Measurements from ENCODE around the gene ING2.

Gene ING2

GRCh38 chr4:183483997-183484396, 20.9 kb upstream of the ING2 start:
- TF ChIP-seq, protein P1, sequence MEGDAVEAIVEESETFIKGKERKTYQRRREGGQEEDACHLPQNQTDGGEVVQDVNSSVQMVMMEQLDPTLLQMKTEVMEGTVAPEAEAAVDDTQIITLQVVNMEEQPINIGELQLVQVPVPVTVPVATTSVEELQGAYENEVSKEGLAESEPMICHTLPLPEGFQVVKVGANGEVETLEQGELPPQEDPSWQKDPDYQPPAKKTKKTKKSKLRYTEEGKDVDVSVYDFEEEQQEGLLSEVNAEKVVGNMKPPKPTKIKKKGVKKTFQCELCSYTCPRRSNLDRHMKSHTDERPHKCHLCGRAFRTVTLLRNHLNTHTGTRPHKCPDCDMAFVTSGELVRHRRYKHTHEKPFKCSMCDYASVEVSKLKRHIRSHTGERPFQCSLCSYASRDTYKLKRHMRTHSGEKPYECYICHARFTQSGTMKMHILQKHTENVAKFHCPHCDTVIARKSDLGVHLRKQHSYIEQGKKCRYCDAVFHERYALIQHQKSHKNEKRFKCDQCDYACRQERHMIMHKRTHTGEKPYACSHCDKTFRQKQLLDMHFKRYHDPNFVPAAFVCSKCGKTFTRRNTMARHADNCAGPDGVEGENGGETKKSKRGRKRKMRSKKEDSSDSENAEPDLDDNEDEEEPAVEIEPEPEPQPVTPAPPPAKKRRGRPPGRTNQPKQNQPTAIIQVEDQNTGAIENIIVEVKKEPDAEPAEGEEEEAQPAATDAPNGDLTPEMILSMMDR (conservative IDR thresholded peaks at IDR 0.05; ENCODE audit: low read depth, low read length): no peak
- no peak for DNase-seq (ENCODE audit: low read depth)
- no peak overlapping the region for H3K4me3 ChIP-seq (ENCODE audit: low read depth, low read length)

DNA sequence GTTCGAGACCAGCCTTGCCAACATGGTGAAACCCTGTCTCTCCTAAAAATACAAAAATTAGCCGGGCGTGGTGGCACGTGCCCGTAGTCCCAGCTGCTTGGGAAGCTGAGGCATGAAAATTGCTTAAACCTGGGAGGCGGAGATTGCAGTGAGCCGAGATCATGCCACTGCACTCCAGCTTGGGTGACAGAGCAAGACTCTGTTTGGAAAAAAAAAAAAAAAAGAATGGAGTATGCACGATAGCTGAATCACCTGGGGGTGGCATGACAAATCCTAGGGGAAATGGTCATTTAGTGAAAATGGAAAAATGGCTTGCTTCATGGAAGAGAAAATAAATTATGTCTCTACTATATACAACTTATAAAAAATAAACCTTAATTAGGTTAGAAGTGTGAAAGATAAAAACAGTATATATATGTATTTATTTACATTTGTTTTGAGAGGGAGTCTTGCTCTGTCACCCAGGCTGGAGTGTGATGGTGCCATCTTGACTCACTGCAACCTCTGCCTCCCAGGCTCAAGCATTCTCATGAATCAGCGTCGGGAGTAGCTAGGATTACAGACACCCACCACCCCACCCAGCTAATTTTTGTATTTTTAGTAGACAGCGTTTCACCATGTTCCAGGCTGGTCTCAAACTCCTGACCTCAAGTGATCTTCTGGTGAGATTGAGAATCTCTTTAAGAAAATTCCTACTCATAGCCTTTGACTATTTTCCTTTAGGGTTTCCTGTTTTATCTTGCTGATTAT, 19.3 kb upstream of the ING2 start:
- no peak for DNase-seq (ENCODE audit: low read depth)
- no peak overlapping the region for H3K4me3 ChIP-seq (ENCODE audit: low read depth, low read length)
- TF ChIP-seq, protein P1 (conservative IDR thresholded peaks at IDR 0.05; ENCODE audit: low read depth, low read length): no peak

DNA sequence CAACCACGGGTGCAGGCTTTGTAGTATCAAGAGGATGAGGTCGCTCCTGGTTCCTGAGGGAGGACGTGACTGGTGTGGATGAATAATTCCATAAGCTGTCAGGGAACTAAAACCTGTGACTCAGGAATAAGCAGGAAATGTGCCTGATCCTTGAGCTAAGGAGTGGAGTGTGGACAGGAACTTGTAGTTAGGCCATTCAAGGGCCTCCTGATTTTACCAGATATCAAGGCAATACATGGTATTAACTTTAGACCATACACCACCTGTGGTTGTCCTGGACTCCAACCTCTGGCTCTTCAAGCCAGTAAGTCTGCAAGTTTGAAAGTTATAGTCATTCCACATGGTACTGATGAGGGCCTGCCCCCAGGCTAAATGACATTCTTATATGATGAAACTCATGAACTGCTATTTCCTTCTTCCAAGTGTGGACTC, 12.1 kb upstream of the ING2 start:
- TF ChIP-seq, protein P1 (conservative IDR thresholded peaks at IDR 0.05; ENCODE audit: low read depth, low read length): no peak
- peak; percentile 24 for DNase-seq (ENCODE audit: low read depth)
- no peak overlapping the region for H3K4me3 ChIP-seq (ENCODE audit: low read depth, low read length)

GRCh38 chr4:183493246-183493645, 11.6 kb upstream of the ING2 start:
- TF ChIP-seq, protein P1 (conservative IDR thresholded peaks at IDR 0.05; ENCODE audit: low read depth, low read length): no peak
- H3K4me3 ChIP-seq (ENCODE audit: low read depth, low read length): no peak overlapping the region
- no peak for DNase-seq (ENCODE audit: low read depth)

GRCh38 chr4:183495184-183495583, 9.7 kb upstream of the ING2 start:
- no peak overlapping the region for H3K4me3 ChIP-seq (ENCODE audit: low read depth, low read length)
- no peak for DNase-seq (ENCODE audit: low read depth)
- TF ChIP-seq, protein P1 (conservative IDR thresholded peaks at IDR 0.05; ENCODE audit: low read depth, low read length): no peak

DNA sequence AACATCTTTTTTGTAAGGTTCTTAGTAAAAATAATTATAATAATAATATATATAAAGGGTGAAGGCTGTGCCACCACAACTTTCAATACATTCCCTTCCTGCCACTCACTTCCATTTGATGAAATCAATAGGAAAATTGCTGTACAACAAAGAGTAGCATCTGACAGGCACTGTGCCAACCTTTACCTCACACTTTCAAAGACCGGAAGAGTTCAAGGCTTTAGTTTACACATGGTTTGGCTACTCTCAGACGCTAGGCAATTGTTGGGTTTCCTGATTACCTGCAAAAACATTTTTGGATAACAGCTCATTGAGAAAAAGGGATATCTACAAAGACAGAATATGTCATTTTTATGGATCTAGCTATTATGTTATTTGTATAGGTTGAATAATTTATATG, 5.5 kb upstream of the ING2 start:
- no peak for DNase-seq (ENCODE audit: low read depth)
- TF ChIP-seq, protein P1 (conservative IDR thresholded peaks at IDR 0.05; ENCODE audit: low read depth, low read length): no peak
- no peak overlapping the region for H3K4me3 ChIP-seq (ENCODE audit: low read depth, low read length)

DNA sequence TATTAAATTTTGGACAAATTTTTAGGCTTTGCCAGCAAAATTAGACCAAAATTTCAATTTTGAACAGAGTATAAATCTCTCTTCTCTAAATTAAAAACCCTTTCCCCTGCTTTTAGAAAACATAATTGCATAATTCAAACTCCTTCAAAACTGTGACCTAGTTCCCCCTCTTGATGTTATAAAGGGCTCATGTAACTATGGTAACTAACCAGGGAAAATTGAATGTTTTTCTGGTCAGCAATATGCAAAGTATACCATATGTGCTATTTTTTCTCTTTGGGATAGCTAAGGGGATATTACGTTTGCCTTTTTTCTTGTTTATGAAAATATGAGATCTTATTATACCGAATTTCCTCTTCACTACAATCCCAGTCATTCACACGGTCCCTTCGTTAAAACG, 5.1 kb upstream of the ING2 start:
- DNase-seq (ENCODE audit: low read depth): no peak
- no peak overlapping the region for H3K4me3 ChIP-seq (ENCODE audit: low read depth, low read length)
- TF ChIP-seq, protein P1 (conservative IDR thresholded peaks at IDR 0.05; ENCODE audit: low read depth, low read length): no peak
